Endothelial cell of coronary artery (primary cell): Measurements from ENCODE around the gene PNO1. TPM values are rescaled to one million over a fixed set of nuclear protein-coding genes. Genes with fewer than 3 reads are reported as not detected.

Source experiments
- total RNA-seq: library from RNA; depleted of rRNA; stranded (reverse); fragments of >200 nt; gene quantifications from 2 replicates; pipeline ENCODE4 v1.2.3, GENCODE V29; 2014

Gene PNO1
- 15.3 and 16.1 TPM in 2 replicates for total RNA-seq

GRCh38 chr2:68157402-68158133 lies at the start of gene PNO1:
Gene PNO1 (plus strand): TSS chr2:68157888. CDS start chr2:68157935, 47 bp downstream.

Other genes starting within 250 kb of the PNO1 start
- gene C1D, start 94.9 kb upstream of the PNO1 start, total RNA-seq, result 12.1 and 12.7 TPM in 2 replicates
- 17.2 and 22.6 TPM in 2 replicates for gene PPP3R1, start 94.6 kb downstream of the PNO1 start, total RNA-seq
- gene CNRIP1, start 162.1 kb downstream of the PNO1 start, total RNA-seq, result 29.9 and 43.5 TPM in 2 replicates
- under 0.01 and 0.09 TPM in 2 replicates for gene PLEK, start 207.4 kb downstream of the PNO1 start, total RNA-seq